Ovary (tissue), 9 donors: Measurements from ENCODE around the gene DNER. TPM values are rescaled to one million over a fixed set of nuclear protein-coding genes. Genes with fewer than 3 reads are reported as not detected.

Experiments used
- DNase-seq, 5 donors: peaks; one replicate each; pipeline ENCODE4 v3.0.0-alpha.2; 2019 to 2020
- H3K27ac ChIP-seq, 2 donors: fragments of 200-600 bp; one replicate each; pipeline versions ENCODE4 v1.5.1 to v1.8.0; 2019 to 2022
- H3K27me3 ChIP-seq: fragments of 200-600 bp; one replicate; pipeline ENCODE4 v1.8.0; 2022
- H3K36me3 ChIP-seq: fragments of 200-600 bp; sonication (generic); one replicate; pipeline ENCODE4 v1.5.1; 2019
- H3K4me1 ChIP-seq: one replicate; pipeline ENCODE4 v1.8.1; 2013; ENCODE audit warnings: mild to moderate bottlenecking, moderate library complexity; ENCODE audit not compliant: insufficient read depth
- H3K4me3 ChIP-seq: fragments of 200-600 bp; sonication (generic); one replicate; pipeline ENCODE4 v1.5.1; 2017
- H3K9me3 ChIP-seq, 2 donors: fragments of 200-600 bp in 1 of 2; sonication (generic) in 1 of 2; one replicate each; pipeline versions ENCODE4 v1.5.1 to v1.8.1; 2013 to 2019; ENCODE audit warnings: mild to moderate bottlenecking in 1 of 2, moderate library complexity in 1 of 2
- CTCF ChIP-seq, 3 donors: fragments of 450-650 bp in 2 of 3; fragments of 200-600 bp in 1 of 3; IDR thresholded peaks; one replicate each; pipeline versions ENCODE4 v1.5.1 to v1.8.0; 2016 to 2022; ENCODE audit warnings: antibody characterized with exemption in 3 of 3, mild to moderate bottlenecking in 1 of 3
- EP300 ChIP-seq: sonication (generic); formaldehyde crosslinking; IDR thresholded peaks from one replicate; pipeline ENCODE4 v1.6.1; 2017; ENCODE audit warnings: antibody characterized with exemption
- POLR2A ChIP-seq: fragments of 450-650 bp; IDR thresholded peaks from one replicate; pipeline ENCODE4 v1.6.1; 2017; ENCODE audit warnings: antibody characterized with exemption, mild to moderate bottlenecking, moderate library complexity
- WGBS, 3 donors: extraction: QIAGEN DNeasy Blood & Tissue Kit in 1 of 3; methylation state at CpG; one replicate each; pipeline versions ENCODE4 v1.1.5 to v1.1.7; 2013 to 2017; 5-methylcytosine and 5-hydroxymethylcytosine counted together
- intact Hi-C, 4 donors: fragments of 100-400 bp; cut with DNase I; formaldehyde crosslinking; loops; one replicate each; pipeline versions ENCODE4 v1.11.0 to v1.15.1; 2022 to 2023
- polyA plus RNA-seq, 2 donors: library from polyadenylated mRNA; stranded (reverse); fragments of 200-250 nt in 1 of 2; fragments of 350-450 nt in 1 of 2; fragmentation: Illumina TruSeq in 1 of 2; extraction: RNeasy Lipid Tissue Mini Kit (QIAGEN cat#74804) in 1 of 2; gene quantifications; one replicate each; pipeline ENCODE4 v1.2.3, GENCODE V29; 2013 to 2014
- total RNA-seq, 7 donors: library from RNA; depleted of rRNA in 2 of 7; stranded (reverse); fragments of >200 nt in 2 of 7; fragmentation: NEBNext Ultra II Directional in 3 of 7; extraction: Animal tissue kit (Norgen Biotek cat#: 25700) in 3 of 7; gene quantifications; one replicate each; pipeline versions ENCODE4 v1.1.0 to v1.2.4, GENCODE V29; 2016 to 2023
- donor health status: DM: no; HTN: no; CAD: no; lungs with moderate emphysema.
- donor health status: DM: no; HTN: no; CAD: no.
- donor health status: Bipolar disorder and iron deficiency.
- donor health status: DM: yes; HTN: yes; CAD: no.
- donor health status: DM: no; HTN: no; CAD: no.
- donor health status: DM: yes; HTN: yes; CAD: no.

Gene DNER
- total and polyA plus RNA-seq, 9 donors, result 0.17 to 2.7 (median 1.2) TPM; not detected in 1

- WGBS, 3 donors, result 65 to 83% (median 69%) methylated on average over 1 of the region's 1 CpG
- DNase-seq, result no peak
Observed at GRCh38 chr2:229523663-229524062, 190.7 kb downstream of the DNER start.

GRCh38 chr2:229521576-229521975, 192.8 kb downstream of the DNER start:
- TF ChIP-seq POLR2A (no peak), EP300 (no peak), CTCF (IDR thresholded peaks at IDR 0.05) (no peak)

More at GRCh38 chr2:229523663-229524062, 190.7 kb downstream of the DNER start:
- Histone ChIP-seq H3K27me3 (no peaks in the 10 kb centered on the region), H3K27ac (no peak overlapping the region), H3K36me3 (no peaks in the 10 kb centered on the region), H3K4me1 (peaks cover 2% of the 10 kb centered on the region), H3K4me3 (no peak overlapping the region), H3K9me3 (no peaks in the 10 kb centered on the region)
- intact Hi-C loops, result no loop called here
- no peak for TF ChIP-seq POLR2A
- no peak for TF ChIP-seq CTCF (IDR thresholded peaks at IDR 0.05)

GRCh38 chr2:229520691-229521096, 193.7 kb downstream of the DNER start:
- peak in 4 of 5 donors; percentile 17 to 52 (median 22) for DNase-seq
- Histone ChIP-seq H3K4me3 (no peak overlapping the region), H3K27me3 (no peaks in the 10 kb centered on the region), H3K27ac (no peak overlapping the region), H3K4me1 (peaks cover 2% of the 10 kb centered on the region), H3K9me3 (no peaks in the 10 kb centered on the region), H3K36me3 (no peaks in the 10 kb centered on the region)
- TF ChIP-seq CTCF (IDR thresholded peaks at IDR 0.05) (no peak), POLR2A (no peak), EP300 (no peak)
- intact Hi-C loops, result no loop called here
- 12 to 27% (median 26%) methylated on average over 4 of the region's 4 CpGs for WGBS, 3 donors

More at GRCh38 chr2:229521576-229521975, 192.8 kb downstream of the DNER start:
- Histone ChIP-seq H3K4me1 (peaks cover 2% of the 10 kb centered on the region), H3K27ac (no peak overlapping the region), H3K4me3 (no peak overlapping the region), H3K9me3 (no peaks in the 10 kb centered on the region), H3K27me3 (no peaks in the 10 kb centered on the region), H3K36me3 (no peaks in the 10 kb centered on the region)
- no peak for DNase-seq
- intact Hi-C loops, result no loop called here

- Histone ChIP-seq H3K27ac (no peak overlapping the region), H3K36me3 (no peaks in the 10 kb centered on the region), H3K27me3 (no peaks in the 10 kb centered on the region), H3K4me3 (no peak overlapping the region), H3K4me1 (peaks cover 2% of the 10 kb centered on the region), H3K9me3 (no peaks in the 10 kb centered on the region)
- intact Hi-C loops, result no loop called here
- TF ChIP-seq CTCF (IDR thresholded peaks at IDR 0.05), result no peak
- TF ChIP-seq EP300, result no peak
- no peak for TF ChIP-seq POLR2A
- WGBS, 3 donors, result 69 to 75% (median 69%) methylated on average over 11 of the region's 11 CpGs
- no peak for DNase-seq
Observed at GRCh38 chr2:229519655-229520430, 194.5 kb downstream of the DNER start.
